Cardiac muscle cell (in vitro differentiated cells and primary cell): ENCODE data around the gene NAT9. TPM values are rescaled to one million over a fixed set of nuclear protein-coding genes. Genes with fewer than 3 reads are reported as not detected.

Source experiments
- DNase-seq, 2 donors: peaks; one replicate each; pipeline versions ENCODE4 v3.0.0 to v3.0.0-alpha.2; 2010 to 2017; ENCODE audit warnings: low read depth in 1 of 2, low spot score in 1 of 2
- H3K27ac ChIP-seq: fragments of 200-600 bp; sonication (generic); 2 replicates; pipeline ENCODE4 v1.5.1; 2016
- H3K27me3 ChIP-seq: fragments of 200-600 bp; sonication (generic); 2 replicates; pipeline ENCODE4 v1.6.0; 2016; ENCODE audit warnings: control low read depth
- H3K36me3 ChIP-seq: fragments of 200-600 bp; sonication (generic); 2 replicates; pipeline ENCODE4 v1.5.1; 2016; ENCODE audit warnings: control low read depth
- H3K4me1 ChIP-seq: fragments of 200-600 bp; sonication (generic); 2 replicates; pipeline ENCODE4 v1.8.1; 2017; ENCODE audit warnings: low read depth, mild to moderate bottlenecking, mixed run types
- H3K4me3 ChIP-seq: fragments of 200-600 bp; sonication (generic); 2 replicates; pipeline ENCODE4 v1.5.1; 2016; ENCODE audit warnings: mild to moderate bottlenecking
- H3K9me3 ChIP-seq: fragments of 200-600 bp; sonication (generic); 2 replicates; pipeline ENCODE4 v1.5.1; 2017; ENCODE audit warnings: low read depth, mild to moderate bottlenecking, control low read depth
- CTCF ChIP-seq: IDR thresholded peaks from 2 replicates; pipeline ENCODE4 v1.5.1; 2012; ENCODE audit warnings: low read depth, mild to moderate bottlenecking, low read length
- polyA plus RNA-seq: library from polyadenylated mRNA; unstranded; fragments of >200 nt; fragmentation: Nextera tagmentation; extraction: Ambion mirVana; gene quantifications from 2 replicates; pipeline ENCODE4 v1.2.1, GENCODE V29; 2016
- total RNA-seq: library from RNA; depleted of rRNA; stranded (reverse); fragments of >200 nt; gene quantifications from 2 replicates; pipeline ENCODE4 v1.2.3, GENCODE V29; 2016

NAT9 gene
- total and polyA plus RNA-seq, 2 experiments from 2014 or later: 56.2 to 73.1 TPM

DNA sequence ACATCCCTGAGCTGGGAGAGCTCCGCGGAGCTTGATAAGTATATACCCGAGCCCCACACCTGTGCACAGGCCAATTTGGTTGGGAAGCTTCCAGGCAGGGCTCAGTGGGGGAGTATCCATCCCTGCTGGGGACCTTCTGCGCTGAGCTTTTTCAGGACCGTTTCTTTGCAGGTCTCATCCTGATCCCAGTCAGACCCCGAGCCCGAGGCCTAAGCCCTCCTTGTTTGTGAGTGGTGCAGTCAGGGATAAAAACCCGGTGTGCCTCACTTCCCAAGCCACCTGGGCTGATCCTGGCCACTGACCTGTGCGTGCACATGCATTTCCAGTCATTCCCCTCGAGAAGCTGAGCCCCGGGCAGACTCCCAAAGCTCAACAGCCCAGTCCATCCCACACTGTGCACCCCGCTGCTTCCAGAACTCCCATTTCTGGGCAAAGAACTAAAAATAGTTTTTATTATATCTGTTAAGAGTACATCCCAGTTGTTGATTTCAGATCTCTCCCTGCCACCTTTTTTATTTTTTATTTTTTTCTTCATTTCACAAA, 27.3 kb upstream of the NAT9 start:
- Histone ChIP-seq H3K36me3 (no peaks in the 10 kb centered on the region), H3K27ac (no peak overlapping the region), H3K4me1 (peaks cover 25% of the 10 kb centered on the region), H3K4me3 (no peak overlapping the region), H3K9me3 (no peaks in the 10 kb centered on the region), H3K27me3 (no peaks in the 10 kb centered on the region)
- TF ChIP-seq CTCF: no peak
- DNase-seq: no peak

GRCh38 chr17:74801896-74802295, 25.8 kb upstream of the NAT9 start:
- no peaks in the 10 kb centered on the region for H3K36me3 ChIP-seq
- H3K4me3 ChIP-seq: no peak overlapping the region
- H3K27ac ChIP-seq: no peak overlapping the region
- DNase-seq: no peak
- H3K4me1 ChIP-seq: peaks cover 35% of the 10 kb centered on the region
- no peaks in the 10 kb centered on the region for H3K9me3 ChIP-seq
- H3K27me3 ChIP-seq: no peaks in the 10 kb centered on the region
- no peak for TF ChIP-seq CTCF

- DNase-seq: no peak
- TF ChIP-seq CTCF: no peak
- Histone ChIP-seq H3K36me3 (no peaks in the 10 kb centered on the region), H3K27ac (no peak overlapping the region), H3K27me3 (no peaks in the 10 kb centered on the region), H3K4me3 (no peak overlapping the region), H3K4me1 (peaks cover 29% of the 10 kb centered on the region), H3K9me3 (no peaks in the 10 kb centered on the region)
Observed at GRCh38 chr17:74800531-74800930, 24.4 kb upstream of the NAT9 start.

DNA sequence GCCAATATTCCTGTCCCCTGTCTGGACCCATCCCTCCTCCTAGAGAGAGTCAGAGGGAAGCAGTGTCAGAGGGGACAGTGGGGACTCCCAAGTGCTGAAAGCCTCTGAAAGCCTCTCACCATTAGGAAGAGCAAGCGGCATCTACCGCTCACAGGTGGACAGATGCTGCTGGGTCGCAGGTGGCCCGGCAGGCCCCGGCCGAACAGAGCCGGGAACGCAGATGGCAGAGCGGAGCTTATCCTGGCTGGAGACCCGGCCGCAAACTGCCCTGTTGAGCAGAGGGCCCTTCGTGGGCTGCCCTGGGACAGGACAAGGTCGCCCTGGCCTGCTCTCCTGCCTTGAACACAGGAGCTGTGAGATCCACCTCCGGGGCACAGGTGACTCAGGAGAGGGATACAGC, 23.0 kb upstream of the NAT9 start:
- no peaks in the 10 kb centered on the region for H3K36me3 ChIP-seq
- H3K27me3 ChIP-seq: no peaks in the 10 kb centered on the region
- no peak for DNase-seq

GRCh38 chr17:74798239-74798707, 22.1 kb upstream of the NAT9 start:
- Histone ChIP-seq H3K9me3 (no peaks in the 10 kb centered on the region), H3K27ac (peak overlapping the region; percentile 12), H3K4me3 (no peak overlapping the region), H3K36me3 (no peaks in the 10 kb centered on the region), H3K4me1 (peaks cover 29% of the 10 kb centered on the region), H3K27me3 (no peaks in the 10 kb centered on the region)
- DNase-seq: peak in 1 of 2 donors; percentile 43
- no peak for TF ChIP-seq CTCF

More for the DNA sequence above, 23.0 kb upstream of the NAT9 start:
- no peak for TF ChIP-seq CTCF
- Histone ChIP-seq H3K4me3 (no peak overlapping the region), H3K27ac (no peak overlapping the region), H3K4me1 (peaks cover 23% of the 10 kb centered on the region), H3K9me3 (no peaks in the 10 kb centered on the region)

DNA sequence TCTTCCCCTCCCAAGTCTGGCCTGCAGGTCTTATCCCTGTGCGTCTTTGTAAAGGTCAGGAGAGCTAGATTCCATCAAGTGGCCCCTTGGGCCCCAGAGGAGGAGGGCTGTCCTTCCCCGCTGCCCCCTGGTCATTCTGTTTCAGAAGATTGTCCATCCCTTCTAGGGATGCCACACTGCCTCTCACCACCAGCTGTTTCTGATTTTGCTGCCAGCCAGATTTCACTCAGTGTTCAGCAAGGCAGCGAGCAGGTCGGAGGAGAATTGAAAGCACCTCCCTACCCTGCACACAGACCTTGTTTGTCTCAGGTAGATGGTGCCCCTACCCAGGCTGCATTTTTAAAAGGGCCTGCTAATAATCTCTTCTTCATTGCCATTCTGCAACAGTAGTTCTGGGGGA, 21.7 kb upstream of the NAT9 start:
- Histone ChIP-seq H3K9me3 (no peaks in the 10 kb centered on the region), H3K27me3 (no peaks in the 10 kb centered on the region), H3K4me1 (peaks cover 30% of the 10 kb centered on the region), H3K4me3 (no peak overlapping the region), H3K36me3 (no peaks in the 10 kb centered on the region), H3K27ac (peak overlapping the region; percentile 12)
- no peak for DNase-seq
- TF ChIP-seq CTCF: no peak
